Measurements from ENCODE around the gene TRIM2.

TRIM2 gene

DNA sequence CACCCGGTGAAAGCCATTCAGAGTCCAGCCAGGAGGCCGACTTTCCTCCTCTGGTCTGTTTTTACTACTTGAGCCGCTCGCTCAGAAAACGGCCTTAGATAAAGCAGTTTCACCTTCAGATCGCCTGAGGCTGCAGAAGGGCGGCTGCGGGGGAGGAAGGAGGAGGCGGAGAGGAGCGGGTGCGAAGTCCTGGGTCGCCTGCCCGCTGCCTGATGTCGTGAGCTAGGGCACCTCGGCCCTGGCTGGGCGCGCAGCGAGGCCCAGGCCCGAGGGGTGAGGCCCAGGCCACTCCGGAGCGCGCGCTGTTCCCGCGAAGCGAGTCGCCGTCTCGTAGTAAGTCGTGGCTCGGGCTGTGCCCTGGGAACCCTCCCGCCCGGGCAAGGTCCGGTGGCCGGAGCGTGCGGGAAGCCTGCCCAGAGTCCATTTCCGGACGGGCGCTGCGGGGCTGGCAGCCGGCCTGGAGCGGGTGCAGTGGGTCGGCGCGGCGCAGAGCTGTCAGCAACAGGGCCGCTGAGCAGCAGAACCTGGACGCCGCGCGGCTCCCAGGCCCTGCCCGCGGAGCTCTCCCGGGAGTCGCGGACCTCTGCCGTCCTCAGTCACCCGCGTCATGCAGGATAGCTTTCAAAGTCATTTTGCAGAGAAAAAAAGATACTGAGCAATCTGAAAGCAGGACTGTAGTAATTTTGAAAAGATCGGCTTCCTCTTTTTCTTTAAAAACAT is 18.6 kb downstream of the TRIM2 start:
- DNase-seq (ENCODE audit: low read depth): no peak

- DNase-seq (ENCODE audit: low read depth): no peak
These were observed 19.2 kb downstream of the TRIM2 start for GRCh38 chr4:153223427-153223801.

GRCh38 chr4:153223930-153224329 is 19.7 kb downstream of the TRIM2 start:
- DNase-seq (ENCODE audit: low read depth): no peak

DNA sequence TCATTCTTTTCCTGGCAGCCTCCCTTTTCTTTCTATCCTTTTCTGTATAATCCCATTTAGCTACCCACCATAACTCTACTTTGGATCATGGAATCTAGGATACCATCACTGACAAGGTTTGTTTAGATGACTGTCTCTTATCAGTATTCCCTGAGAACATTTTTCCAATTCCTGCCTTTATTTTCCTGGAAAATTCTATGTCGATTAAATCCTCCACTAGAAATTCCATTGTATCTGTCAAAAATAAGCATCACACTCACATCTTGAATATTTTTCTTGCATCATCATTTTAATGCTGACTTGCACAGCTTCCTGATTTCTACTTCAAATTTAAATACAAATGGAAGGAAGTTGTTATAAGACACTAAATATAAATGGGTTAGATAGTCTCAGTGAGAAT is 20.2 kb downstream of the TRIM2 start:
- no peak for DNase-seq (ENCODE audit: low read depth)

GRCh38 chr4:153227469-153228075 is 23.3 kb downstream of the TRIM2 start:
- no peak for DNase-seq (ENCODE audit: low read depth)

- no peak for DNase-seq (ENCODE audit: low read depth)
These were observed 24.4 kb downstream of the TRIM2 start for GRCh38 chr4:153228512-153229140.

GRCh38 chr4:153229545-153229944 is 25.3 kb downstream of the TRIM2 start:
- DNase-seq (ENCODE audit: low read depth): no peak

DNA sequence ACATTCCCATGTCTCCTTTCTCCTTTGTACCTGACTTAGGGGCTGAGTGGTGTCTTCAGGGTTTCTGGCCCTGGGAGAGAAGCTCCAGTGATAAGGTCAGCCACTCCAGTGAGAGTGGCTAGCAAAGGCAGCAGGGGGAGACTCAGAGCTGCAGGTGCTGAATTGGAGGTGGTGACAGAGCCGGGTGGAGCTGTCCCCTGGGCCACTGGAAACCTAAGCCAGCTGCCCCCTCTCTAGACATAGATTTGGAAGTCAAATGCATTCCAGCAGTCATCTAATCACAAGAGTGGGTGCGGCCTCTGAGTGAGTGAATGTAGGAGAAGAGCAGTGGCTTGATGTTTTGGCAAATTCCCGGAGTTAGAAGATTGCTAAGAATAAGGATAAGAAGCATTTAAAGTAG is 28.5 kb downstream of the TRIM2 start:
- no peak for DNase-seq (ENCODE audit: low read depth)

DNA sequence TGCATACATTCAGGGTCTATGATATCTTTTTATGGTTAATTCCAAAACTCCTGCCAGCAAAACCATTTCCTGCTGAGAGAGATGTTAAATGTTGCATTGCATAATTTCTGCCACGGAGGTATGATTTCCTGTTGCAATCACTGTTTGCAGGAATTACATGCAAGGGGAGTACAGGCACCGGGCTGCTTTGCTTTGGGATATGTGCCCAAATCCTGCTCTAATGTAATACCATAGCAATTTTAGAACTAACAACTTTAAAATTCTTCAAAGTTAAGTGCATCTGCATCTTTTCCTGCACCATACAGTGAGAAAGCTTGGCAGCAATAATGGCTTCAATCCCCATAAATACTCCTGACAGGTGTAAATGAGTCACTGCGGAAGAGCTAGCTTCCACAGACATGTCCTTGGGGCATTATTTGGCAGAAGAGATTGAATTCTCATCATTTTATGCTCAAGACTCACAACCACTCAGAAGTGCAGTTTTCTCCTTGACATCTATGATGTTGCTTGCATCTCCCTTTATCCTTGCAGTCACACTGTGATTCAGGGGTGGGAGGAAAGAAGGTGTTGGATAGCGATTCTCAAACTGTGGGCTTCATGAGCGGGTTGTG is 29.6 kb downstream of the TRIM2 start:
- no peak for DNase-seq (ENCODE audit: low read depth)

DNA sequence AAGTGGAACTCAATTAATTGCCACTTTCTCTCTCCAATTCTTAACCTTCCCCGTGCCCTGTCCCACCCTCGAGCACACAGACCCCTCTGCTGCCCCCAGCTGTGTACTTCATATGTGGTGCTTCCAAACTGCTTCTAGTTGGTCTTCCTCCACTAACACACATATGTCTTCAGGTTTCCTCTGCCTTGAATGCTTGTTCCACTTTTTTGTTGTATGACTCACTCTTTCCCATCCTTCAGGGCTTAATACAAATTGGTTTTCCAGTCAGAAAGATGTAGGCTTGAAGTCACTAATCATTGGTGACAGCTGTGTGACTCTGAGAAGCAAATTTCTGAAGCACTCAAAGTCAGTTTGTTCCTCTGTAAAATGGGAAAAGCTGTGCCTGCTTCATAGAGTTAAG is 30.6 kb downstream of the TRIM2 start:
- DNase-seq (ENCODE audit: low read depth): no peak

DNA sequence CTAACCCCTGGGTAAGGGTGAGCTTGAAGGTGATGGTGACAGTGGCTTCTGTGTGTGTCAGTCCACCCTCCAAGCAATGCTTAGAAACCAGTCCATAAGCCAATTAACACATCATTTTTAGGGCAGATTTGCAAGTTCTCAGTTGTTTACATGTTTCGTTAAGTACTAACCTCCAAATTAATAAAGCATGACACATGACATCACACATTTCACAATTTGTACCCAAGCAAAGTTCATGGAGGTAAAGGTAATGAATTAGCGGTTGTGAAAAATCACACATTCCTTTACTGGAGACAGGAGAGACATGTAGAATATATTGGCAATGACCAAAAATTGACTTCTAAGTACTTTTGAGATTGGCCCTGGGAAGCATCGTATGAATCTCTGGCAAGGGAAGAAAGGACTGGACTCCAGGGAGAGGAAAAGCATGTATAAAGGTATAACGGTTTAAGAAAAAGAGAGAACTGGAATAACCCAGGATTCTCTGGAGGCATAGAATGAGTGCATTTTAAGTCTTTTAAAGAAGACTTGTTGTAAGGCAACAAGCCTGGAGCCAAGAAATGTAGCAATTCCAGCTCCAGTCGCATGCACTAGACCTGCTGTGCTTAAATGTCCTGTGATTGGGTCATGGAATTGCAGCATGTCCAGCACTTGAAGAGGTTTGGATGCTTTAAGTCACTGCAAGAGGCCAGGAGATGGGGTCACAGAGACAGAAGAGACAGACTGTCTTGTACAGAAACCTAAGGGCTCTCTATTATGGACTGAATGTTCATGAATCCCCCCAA is 34.1 kb downstream of the TRIM2 start:
- DNase-seq (ENCODE audit: low read depth): no peak

- no peak for DNase-seq (ENCODE audit: low read depth)
These were observed 35.2 kb downstream of the TRIM2 start for GRCh38 chr4:153239409-153239808.

DNA sequence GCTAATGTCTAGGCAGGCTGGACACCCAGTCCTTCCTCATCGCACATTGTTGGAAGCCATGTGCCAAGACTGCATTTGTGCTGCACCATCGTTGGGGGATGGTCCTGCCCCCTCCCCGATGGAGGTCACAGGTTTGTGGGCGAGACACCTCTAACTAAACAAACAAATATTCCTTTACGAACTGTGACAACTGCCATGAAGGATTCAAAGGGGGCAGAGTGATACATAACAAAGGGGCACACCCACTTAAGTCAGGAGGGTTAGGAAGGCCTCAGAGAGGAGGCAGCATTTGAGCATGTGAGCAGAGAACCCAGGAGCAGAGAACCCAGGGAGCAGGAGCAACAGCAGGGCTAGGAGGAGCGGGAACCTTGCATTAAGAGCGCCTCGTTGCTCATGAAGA is 37.1 kb downstream of the TRIM2 start:
- no peak for DNase-seq (ENCODE audit: low read depth)

DNA sequence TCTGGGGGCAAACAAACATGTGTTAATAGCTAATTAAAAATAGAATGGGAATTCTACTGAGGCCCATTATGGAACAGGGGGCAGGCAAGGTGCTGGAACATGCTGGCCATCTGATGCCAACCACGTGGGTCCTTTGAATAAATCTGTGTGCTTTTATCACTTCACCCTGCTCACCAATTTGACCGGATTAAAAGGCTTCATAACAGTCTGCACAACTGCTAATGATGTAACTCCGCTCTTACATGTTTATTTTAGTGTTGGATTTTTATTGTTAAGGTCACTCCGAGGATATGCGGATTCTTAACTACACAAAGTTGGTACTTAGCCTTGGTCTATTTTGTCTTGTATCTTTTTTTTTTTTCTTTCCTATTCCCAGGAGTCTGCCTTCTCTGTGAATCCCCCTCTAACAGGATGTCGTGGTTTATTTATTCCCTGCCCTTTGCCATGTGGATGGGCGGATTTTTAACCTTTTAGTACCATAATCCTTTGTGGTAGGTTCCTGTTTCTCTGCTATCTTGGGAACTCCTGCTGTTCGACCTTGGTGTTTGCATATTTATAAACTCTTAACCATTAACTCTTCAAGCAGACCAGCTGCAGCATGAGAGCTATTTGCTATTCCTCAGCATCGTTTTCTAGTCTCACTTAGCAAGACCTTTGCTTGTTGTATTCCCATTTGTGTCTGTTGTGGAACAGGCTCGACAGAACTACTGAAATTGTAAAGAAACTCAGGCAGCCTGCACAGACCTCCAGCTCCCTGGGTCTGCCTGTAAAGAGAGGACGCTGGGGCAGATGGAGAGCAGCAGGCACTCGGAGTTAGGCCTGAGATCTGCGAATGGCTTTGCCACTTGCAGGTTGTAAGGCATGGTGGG is 38.0 kb downstream of the TRIM2 start:
- DNase-seq (ENCODE audit: low read depth): no peak

- no peak for DNase-seq (ENCODE audit: low read depth)
These were observed 38.6 kb downstream of the TRIM2 start for GRCh38 chr4:153242839-153243324.

DNA sequence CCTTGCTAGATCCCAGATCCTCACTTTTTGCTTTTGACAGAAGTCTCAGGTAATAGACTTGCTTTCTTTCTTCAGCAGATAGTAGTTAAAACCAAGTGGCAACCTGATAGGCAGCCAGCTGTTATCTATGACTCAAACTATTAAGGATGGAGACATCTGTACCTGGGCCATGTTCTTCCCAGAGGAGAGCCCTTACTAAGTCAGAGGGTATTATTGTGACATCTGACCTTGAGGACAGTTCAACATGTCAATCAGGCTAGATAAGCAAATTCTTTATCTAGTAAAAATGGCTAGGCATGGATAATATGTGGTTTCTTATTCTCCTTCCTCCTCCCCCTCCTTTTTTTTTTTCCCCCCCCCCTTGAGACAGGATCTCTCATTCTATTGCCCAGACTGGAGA is 39.2 kb downstream of the TRIM2 start:
- DNase-seq (ENCODE audit: low read depth): no peak

- DNase-seq (ENCODE audit: low read depth): no peak
These were observed 40.7 kb downstream of the TRIM2 start for GRCh38 chr4:153244969-153245368.

- DNase-seq (ENCODE audit: low read depth): no peak
These were observed 41.5 kb downstream of the TRIM2 start for GRCh38 chr4:153245775-153246174.

GRCh38 chr4:153246446-153247115 is 42.3 kb downstream of the TRIM2 start:
- DNase-seq (ENCODE audit: low read depth): no peak

DNA sequence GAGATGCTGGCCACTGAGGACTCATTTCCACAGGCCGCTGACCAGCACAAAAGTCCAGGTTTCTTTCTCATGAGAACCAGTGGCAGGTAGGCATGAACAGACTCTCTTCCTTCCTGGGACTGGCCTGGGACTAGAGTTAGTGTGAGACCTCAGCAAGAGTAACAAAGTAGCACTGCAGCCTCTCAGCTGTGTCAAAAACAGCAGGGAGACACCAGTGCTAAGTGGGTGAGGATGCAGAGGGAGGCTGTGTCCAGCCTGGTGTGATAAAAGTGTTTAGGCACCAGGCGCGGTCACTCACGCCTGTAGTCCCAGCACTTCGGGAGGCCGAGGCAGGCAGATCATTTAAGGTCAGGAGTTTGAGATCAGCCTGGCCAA is 42.9 kb downstream of the TRIM2 start:
- no peak for DNase-seq (ENCODE audit: low read depth)
